NK-92 (cell line): ENCODE results near the gene GRID1.

Experiments used
- DNase-seq: peaks from one replicate; lab custom pipeline; 2025; ENCODE audit not compliant: unreplicated experiment; lab: John Stamatoyannopoulos, UW

GRID1 gene

DNA sequence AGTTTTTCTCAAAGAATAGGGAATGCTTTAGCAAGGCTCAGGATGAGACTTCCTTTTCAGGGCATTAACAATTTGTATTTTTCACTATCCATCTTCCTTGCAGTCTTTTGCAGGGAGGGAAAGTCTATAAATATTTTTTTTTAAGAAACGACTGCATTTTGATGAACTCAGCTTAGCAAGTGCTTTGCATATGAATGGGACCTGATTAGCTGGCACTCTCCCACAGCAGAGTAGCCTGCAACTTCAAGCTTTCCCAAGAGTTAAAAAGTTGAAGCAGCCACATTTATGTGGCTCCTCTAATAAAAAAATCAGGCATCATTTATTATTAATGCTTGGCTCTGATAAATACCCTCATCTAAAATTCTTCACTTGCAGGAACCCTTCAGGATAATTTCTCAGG is 134.0 kb downstream of the GRID1 start:
- no peak for DNase-seq

DNA sequence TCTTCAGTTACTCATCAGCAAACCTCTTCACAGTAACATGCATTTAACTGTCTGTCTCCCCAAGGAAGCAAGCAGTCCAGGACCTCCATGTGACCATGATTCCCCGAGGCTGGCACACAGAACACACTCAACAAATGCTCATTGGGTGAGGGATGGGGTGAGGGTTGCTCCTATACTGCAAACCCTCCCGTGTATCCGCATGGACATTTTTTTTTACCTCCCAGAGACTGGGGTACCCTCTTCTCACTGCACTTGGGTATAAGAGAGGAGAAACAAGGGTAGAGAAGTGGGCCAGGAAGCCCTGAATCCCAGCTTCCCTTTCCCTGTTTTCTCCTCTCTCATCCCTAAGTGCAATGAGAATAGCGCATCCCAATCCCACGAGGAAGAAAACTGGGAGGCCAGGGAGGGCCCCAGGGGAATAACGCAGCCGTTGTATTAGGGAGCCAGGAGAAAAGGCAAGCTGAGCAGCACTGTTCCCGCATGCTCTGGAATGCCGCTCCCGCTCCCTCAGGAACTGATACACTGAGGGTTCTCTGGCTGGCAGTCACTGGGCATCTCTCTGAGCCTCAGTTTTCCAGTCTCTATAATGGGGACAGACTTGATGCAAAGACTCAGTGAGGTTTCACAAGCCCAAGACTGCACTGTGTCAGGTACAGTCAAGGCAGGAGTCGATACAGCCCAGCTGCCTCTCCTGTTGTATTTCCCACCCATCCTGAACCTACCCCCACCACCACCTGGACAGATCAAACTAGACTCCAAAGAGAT is 134.6 kb downstream of the GRID1 start:
- no peak for DNase-seq

DNA sequence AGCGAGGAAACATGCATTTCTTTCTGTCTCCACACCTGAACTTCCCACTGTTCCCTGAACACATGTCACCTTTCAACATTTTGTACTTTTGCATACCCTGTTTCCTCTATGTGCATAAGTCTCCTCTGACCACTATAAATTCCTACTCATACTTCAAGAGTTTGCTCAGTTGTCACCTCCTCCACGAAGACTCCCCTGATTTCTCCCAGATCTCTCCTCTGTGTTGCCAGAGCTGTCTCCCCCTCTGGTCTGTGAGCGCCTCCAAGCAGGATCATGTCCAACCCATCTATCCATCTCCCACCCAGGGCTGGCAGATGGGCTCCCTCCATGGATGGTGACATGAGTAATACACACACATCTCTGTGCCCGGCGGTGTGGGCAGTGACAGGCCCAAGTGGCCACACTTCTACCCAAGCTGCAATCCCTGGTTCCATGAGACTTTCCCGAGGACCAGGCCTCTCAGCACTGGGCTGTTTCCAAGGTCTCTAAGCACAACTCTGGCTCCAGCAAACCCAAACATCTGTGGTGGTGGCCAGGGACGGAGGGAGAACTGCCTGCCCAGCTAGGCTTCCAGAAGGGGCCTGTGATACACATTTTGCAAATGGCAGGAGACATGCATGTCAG is 135.9 kb downstream of the GRID1 start:
- no peak for DNase-seq

DNA sequence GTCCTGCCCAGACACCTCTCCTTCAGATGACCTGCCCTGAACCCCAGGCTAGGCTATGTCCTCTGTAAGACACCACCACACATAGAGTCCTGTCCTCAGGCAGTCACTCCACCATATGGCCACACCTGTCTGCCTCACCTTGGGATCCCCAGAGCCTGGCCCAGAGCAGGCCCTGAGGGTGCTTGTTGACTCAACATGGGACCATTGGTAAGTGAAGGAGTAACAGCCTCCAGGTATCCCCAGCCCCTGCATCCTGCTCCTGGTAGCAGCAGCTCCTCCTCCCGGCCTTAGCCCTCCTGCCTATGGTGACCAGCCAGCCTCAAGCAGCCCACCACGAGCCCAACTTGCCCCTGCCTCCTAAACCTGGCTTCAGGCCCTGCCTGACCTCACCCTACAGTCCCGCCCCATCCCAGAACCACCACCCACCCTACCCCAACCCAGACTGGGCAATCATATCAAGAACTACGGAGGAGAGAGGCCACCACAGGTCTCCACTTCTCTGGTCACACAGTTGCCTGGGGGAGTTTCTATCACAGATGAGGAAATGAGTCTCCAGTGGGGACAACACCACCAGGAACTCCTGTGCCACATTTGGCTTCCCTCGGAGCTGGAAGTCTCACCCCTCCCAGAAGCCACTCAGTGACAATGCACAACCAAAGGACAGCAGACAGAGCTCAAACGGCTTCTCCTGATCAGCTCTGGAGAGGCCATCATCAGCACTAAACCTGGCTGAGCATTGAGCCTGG is 136.6 kb downstream of the GRID1 start:
- DNase-seq: no peak

DNA sequence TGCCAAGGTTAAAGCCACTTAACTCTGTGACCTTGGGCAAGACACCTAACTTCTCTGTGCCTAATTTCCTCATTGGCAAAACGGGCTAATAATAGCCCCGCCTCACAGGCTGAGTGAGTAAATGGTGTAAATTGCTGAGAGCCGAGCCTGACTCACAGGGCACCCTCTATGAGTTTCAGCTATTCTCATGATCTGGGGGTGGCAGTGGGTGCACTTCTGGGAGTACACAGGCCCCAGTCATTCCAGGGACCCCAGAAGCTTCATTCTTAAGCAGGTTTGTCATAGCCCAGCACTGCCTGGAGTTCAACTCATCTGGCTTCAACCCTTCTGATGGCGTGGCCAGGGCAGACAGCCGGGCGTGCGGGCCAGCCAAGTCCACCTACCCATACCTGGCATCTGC is 137.2 kb downstream of the GRID1 start:
- no peak for DNase-seq

DNA sequence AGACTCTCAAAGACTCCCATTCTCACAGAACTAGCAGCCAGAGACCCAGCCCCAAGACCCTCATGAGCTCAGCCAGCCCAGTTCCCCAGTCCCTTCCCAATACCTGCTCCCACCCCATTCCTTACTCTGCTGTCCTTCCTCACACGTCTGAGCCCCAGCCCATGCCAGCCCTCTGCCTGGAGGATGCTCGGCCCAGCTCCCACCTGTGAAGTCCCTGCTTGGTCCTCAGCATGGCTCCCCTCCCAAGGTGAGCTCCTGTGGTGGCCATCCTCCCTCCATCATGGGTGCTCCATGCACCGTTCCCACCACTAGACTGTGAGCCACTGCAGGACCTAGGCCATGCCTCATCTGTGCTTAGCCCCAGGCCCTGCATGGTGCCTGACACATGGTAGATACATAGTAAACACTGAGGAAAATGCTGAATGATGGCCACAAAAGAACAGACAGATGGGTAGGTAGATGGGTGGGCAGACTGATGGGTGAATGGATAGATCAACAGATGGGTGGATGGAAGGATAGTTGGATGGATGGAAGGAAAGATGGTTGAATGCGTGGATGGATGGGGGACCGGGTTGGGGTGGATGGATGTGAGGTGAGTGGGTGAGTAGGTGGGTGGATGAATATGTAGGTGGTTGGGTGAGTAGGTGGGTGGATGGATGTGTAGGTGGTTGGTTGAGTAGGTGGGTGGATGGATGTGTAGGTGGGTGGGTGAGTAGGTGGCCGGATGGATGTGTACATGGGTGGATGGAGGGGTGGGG is 138.9 kb downstream of the GRID1 start:
- no peak for DNase-seq

DNA sequence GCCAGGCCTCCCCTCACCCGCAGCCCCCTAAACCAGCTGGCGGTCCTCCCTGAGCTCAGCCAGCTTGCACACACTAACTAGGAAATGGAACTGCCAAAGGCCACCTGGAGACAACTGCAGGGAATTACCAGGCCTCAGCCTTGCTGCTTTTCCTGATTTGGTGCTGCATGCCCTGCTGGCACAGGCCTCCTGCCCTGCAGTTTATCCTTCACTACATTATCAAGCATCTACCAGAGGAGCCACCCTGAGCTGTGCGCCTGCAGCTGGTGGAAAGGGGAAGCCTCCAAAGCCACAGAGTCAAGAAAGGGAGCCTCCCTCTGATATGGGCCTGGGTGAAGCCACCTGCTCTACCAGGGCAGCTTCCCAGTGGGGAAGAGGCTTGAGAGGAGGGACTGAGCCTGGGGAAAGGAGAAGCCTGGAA is 139.8 kb downstream of the GRID1 start:
- no peak for DNase-seq

DNA sequence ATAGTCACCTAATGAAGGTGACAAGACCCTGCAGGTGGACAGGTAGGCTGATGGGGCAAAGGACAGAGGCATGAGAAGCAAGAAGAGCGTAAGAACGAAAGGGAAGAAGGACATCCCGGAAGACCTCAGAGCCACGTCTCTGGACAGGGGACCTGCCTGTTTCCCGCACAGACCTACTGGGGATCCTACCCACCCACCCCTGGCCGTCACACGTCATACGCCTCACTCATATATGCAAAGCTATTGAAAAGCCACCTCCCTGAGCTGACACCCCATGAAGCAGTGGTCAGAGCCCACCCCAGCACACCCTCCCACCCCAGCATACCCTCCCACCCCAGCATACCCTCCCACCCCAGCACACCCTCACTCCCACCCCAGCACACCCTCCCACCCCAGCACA is 140.6 kb downstream of the GRID1 start:
- DNase-seq: no peak

DNA sequence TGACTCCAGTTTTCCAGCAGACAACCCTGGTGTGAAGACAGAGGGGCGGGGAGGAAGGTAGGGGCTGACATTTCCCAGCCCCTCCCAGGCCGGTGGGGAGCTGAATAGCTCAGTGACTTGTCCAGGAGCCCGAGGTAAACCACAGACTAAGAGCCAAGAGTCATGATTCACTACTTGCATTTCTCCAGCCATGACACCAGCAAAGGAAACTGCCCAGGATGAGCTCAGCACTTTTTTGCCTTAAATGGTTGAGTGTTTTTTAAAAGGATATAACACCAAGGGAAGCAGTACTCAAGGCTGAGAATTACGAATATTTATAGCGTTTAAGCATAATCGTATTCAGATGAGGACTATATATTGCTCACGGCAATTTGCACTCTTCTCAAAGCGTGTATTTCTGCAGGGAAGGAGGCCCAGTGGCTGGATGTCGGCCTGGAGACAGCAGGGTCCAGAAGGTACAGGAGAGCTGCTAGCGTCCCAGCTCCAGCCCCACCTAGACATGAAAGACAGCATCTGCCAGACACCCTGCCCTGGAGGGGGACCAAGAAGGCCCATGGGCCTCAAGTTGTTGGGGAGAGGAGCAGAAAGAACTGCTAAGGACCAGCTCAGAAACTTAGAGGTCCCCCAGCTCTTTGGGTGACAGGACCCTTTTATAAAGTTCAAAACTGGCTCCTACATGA is 141.4 kb downstream of the GRID1 start:
- no peak for DNase-seq

DNA sequence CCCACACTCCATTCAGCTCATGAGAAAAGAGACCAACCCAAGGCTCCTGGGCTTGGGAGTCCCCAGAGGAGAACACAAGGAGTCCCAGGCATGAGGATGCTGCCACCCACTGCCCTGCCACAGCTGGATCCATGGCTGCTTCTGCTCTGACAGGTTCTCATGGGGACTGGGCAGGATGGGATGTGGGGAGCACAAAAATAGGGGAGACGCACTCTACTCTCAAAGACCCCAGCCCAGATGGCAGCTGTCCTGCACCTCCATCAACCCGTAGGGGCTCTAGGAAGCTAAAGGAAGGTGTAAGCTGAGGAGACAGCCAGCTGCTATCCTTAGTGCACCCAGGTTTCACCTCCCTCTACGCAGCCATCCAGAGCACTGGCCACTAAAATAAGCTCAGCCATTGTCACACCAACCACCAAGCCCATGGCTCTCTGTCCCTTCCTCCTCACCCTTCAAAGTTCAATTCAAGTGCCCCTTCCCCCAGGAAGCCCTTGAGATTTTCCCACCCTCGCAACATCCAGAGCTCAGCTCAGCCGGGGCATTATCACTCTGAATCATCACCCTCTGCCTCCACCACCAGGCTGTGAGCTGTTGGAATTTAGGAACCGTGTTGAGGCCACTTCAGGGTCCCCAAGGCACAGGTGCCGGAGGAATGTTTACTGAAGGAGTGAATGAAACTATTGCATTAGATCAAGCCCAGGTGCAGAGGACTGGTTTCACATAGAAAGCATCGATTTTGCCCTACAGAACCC is 142.1 kb downstream of the GRID1 start:
- DNase-seq: no peak

DNA sequence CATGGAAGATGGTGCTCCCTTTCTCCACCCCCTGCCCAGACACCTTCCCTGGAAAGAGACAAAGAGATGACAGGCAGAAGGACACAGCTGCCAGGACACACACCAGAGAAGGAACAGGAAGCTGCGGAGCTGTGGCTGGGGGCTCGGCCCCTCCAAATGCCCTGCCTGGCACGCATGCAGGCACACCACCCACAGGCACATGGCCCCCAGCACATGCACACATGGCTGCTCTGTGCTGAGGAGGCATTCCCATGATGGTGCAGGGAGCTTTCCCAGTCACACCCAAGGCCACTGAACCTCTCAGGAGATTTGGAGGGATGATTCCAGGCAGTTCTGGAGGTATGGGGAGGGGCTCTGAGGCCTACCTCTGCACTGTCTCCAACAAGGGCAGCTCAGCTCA is 143.3 kb downstream of the GRID1 start:
- no peak for DNase-seq

DNA sequence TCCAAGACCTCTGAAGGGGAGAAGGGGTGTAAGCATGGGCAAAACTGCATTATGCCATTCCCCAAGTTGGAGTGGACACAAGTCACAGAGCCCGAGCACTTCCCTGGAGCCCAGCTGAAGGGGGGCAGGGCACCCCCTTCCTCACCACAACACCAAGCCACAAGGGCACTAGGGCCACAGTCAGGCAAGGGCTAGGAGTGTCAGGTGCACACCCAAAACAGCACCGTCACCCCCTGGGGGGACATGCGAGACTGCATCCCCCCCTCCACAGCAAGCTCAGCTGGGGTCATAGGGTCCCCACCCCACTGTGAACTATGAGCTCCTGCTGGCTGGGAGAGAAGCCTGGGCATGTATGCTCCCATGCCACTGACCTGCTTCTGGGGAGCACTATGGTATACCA is 143.9 kb downstream of the GRID1 start:
- no peak for DNase-seq

DNA sequence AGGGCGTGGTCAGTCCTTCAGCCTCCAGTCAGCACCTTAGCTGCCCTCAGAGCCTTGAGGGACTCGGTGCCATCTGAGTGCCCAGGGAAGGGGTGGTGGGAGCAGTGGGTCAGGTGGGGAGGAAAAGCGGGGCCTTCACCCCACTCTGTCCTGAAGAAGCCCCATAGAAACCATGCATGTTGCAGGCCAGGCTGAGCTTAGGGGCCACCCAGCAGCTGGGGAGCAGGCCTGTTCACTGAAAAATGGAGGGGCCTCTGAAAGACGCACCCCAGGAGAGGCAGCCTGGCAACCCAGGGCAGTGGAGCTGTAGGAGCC is 144.3 kb downstream of the GRID1 start:
- no peak for DNase-seq

DNA sequence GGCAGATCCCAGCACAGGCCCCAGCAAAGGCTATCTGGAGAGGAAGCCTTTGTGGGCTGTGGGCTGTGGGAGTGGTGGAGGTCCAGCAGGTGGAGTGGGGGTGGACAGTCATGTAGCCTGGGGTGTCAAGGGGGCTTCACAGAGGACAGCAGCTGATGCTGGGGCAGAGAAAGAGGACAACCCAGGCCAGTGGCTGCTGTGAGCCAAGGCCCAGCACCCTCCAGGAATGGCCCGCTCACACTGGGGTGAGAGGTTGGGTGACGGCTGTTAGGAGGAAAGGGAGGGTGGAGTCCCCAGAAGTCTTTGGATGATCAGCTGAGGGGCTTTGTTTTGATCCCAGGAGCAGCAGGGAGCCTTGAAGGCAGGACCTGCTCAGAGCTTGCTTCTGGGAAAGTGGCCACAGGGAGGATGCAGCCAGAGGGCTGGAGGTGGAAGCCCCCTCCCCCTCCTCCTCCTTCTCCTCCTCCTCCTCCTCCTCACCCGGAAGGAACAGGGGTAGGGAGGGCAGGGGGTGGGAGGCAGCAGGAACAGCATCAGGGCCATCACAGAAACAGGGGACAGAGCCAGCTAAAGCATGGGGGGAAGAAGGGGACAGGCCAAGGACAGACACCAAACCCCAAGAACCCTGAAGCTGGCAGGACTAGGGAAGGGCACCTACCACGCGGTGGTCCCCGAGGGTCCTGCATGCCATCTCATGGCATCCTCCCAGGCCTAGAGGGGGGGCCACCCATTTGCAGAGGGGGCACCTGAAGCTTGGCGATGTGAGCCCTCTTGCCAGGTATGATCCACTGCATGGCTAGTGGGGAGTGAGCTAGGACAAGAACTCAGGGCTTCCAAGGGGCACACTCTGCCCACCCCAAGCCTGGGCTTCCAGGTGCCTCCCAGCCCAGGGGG is 144.9 kb downstream of the GRID1 start:
- no peak for DNase-seq

DNA sequence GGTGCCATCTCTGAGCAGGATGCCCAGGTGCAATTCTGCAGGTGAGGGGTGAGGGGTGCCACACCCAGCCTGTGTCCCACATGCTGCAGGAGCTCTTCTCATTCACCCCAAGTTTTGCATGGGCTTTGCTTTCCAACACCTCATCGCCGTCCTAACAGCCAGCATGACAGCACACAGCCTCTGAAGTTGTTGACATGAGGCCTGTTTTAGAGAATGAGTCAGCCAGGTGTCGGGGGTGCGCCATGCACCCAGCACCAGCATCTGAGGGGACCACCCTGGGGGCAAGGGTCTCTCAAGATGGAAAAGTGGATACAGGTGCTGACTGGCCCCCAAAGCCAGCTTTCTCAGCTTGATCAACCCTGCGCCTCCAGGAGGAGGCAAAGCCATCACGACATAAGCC is 146.0 kb downstream of the GRID1 start:
- no peak for DNase-seq

DNA sequence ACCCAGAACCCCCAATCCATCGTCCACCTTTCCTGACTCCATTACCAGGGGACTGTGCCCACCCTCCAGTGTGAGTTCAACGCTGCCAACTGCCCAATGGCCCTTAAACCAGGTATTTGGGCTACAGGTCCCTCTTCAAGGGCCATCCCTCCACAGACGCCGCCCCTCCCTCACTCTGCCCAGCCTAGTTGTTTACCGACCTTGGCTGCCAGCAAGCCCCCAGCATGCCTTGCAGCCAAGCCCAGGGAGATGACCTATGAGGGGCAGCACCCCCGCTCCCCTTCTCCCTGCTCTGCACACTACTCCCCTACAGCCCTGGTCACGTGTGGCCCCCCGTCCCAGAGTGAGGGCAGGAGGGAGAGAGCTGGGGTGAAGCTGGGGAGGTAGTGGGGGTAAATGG is 147.3 kb downstream of the GRID1 start:
- DNase-seq: no peak

DNA sequence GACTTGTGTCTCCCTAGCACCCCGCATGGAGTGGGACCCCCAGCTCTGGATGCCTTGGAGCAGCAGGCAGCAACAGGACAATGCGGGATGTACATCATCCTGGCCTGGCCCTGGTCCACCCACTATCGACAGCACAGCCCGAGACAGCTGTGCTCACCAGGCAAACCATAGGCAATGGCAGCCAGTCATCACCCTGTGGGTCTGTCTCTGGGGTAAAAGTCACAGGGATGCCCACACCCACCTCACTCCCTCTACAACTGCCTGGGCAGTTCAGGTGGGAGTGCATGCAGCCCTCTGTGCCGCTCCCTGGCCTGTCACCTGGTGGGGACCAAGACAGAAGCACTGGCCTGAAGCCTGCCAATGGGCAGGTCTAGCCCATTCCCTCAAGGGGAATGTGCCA is 147.8 kb downstream of the GRID1 start:
- no peak for DNase-seq

DNA sequence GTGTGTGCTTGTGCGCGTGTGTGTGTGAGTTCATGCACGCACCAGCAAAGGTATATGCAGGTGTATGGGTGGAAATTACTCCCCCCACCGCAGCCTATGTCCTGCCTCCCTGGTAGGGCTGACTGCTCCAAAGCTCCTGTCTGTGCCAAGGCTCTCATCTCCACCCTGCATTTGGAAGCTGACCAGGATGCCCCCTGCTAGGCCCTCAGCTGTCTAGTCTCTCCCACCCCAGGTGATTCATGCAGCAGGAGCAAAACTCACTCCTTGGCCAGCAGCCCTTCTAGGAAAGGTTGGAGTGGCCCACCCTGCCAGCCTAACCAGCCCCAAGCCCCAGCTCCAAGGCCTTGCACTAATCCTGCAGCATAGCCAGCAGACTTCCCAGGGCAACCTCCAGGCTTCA is 148.4 kb downstream of the GRID1 start:
- no peak for DNase-seq

DNA sequence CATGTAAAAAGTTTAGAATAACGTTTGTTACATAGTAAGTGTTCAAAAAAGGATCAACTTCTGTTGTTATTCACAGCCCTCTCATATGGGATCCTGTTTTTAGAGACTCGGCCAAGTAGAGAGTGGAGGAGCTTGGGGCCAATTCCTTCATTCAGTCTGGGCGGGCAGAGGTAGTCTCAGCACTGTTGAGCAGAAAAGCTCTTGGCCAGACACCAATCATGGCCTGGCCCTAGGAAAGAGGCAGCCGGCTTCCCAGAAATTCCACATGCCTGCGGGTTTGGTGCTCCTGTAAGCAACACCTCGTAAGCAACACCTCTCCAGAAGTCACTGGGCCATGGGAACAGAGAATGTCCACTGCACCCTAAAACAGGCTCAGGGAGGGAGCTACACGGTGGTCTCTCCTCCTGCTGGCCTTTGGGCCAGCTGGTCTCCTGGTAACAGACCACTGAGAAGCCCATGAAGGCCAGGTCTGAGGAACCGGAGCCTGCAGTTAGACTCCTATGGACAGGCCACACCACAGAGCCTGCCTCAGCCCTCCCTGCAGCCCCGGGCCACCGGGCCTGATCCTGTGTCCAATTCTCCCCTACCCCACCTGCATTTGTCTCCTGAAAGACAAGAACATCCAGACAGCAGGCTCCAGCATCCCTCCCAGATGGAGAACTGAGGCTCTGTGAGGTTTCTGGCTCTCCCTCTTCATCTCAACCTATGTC is 149.1 kb downstream of the GRID1 start:
- DNase-seq: no peak
